Dedifferentiated amniotic fluid mesenchymal stem cell (primary cell): ENCODE measurements around the gene KRTAP10-4.
"Not testable (repeated sequence)": the region's sequence is repeated elsewhere in the genome, so short reads cannot be mapped to it uniquely, and the experiment has no call there.

ENCODE experiments used
- DNase-seq: peaks from one replicate; pipeline ENCODE4 v3.0.0-alpha.2; 2016; ENCODE audit errors: extremely low spot score

The KRTAP10-4 gene, protein sequence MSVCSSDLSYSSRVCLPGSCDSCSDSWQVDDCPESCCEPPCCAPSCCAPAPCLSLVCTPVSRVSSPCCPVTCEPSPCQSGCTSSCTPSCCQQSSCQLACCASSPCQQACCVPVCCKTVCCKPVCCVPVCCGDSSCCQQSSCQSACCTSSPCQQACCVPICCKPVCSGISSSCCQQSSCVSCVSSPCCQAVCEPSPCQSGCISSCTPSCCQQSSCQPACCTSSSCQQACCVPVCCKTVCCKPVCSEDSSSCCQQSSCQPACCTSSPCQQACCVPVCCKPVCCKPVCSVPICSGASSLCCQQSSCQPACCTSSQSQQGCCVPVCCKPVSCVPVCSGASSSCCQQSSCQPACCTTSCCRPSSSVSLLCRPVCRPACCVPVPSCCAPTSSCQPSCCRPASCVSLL

DNA sequence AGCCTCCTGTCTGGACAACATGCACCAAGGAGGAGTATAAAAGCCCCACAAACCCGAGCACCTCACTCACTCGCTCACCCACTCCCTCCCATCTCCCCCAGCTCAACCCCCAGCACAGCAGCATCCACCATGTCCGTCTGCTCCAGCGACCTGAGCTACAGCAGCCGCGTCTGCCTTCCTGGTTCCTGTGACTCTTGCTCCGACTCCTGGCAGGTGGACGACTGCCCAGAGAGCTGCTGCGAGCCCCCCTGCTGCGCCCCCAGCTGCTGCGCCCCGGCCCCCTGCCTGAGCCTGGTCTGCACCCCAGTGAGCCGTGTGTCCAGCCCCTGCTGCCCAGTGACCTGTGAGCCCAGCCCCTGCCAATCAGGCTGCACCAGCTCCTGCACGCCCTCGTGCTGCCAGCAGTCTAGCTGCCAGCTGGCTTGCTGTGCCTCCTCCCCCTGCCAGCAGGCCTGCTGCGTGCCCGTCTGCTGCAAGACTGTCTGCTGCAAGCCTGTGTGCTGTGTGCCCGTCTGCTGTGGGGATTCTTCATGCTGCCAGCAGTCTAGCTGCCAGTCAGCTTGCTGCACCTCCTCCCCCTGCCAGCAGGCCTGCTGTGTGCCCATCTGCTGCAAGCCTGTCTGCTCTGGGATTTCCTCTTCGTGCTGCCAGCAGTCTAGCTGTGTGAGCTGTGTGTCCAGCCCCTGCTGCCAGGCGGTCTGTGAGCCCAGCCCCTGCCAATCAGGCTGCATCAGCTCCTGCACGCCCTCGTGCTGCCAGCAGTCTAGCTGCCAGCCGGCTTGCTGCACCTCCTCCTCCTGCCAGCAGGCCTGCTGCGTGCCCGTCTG, at the start of gene KRTAP10-4:
Gene KRTAP10-4 (plus strand): TSS at position 100 of the 827 bp plus-strand sequence. CDS start 30 bp downstream, at position 130.
- not testable (repeated sequence) for DNase-seq

DNA sequence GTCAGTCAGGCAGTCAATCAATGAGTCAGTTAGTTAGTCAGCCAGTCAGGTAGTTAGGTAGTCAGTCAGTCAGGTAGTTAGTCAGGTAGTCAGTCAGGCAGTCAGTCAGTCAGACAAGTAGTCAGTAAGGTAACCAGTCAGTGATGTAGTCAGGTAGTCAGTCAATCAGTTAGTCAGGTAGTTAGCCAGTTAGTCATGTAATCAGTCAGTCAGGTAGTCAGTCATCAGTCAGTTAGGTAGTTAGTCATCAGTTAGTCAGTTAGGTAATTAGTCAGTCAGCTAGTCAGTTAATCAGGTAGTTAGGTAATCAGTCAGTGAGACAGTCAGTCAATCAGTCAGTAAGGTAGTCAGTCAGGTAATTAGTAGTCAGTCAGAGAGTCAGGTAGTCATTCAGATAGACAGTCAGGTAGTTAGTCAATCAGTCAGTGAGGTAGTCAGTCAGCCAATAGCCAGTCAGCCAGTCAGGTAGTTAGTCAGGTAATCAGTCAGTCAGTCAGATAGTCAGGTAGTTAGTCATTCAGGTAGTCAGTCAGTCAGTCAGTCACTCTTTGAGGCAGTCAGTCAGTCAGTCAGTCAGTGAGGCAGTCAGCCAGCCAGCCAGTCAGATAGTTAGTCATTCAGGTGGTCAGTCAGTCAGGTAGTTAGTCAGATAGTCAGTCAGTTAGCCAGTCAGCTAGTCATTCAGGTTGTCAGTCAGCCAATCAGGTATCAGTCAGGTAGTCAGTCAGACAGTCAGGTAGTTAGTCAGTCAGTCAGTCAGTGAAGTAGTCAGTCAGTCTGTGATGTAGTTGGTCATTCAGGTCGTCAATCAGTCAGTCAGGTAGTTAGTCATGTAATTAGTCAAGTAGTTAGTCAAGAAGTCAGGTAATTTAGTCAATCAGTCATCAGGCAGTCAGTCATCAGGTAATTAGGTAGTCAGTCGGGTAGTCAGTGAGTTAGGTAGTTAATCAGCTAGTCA, 48.8 kb upstream of the KRTAP10-4 start:
- DNase-seq: no peak

DNA sequence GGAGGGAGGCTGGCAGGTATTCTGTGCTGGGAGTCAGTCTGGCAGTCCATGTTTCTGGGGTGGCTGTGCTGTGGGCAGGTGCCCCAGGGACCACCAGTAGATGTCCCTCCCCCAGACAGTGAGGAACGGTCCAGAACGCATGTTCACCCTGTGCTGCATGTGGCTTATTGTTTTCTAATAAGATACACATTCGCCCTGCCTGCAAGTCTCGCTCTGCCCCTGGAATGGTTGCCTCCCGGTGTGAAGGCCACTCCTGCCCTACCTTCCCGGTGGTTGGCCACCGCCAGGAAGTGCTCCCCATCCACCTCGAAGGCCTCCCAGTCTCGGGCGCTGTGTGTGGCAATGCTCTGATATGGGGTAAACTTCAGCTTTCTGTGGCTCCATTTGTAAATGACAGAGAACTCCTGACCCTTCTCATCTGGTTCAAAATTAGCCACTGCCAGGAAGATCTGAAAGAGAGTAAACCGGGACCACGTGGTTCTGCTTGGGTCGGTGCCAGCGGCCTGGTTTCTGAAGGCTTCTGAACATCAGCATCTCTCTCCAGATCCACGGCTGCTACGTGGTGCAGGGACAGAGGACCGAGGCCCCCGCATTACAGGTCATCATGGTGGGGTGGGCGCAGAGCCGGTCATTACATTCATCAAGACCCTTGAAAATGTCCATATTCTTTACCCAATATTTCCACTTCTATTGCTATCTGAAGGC, 48.0 kb upstream of the KRTAP10-4 start:
- no peak for DNase-seq

DNA sequence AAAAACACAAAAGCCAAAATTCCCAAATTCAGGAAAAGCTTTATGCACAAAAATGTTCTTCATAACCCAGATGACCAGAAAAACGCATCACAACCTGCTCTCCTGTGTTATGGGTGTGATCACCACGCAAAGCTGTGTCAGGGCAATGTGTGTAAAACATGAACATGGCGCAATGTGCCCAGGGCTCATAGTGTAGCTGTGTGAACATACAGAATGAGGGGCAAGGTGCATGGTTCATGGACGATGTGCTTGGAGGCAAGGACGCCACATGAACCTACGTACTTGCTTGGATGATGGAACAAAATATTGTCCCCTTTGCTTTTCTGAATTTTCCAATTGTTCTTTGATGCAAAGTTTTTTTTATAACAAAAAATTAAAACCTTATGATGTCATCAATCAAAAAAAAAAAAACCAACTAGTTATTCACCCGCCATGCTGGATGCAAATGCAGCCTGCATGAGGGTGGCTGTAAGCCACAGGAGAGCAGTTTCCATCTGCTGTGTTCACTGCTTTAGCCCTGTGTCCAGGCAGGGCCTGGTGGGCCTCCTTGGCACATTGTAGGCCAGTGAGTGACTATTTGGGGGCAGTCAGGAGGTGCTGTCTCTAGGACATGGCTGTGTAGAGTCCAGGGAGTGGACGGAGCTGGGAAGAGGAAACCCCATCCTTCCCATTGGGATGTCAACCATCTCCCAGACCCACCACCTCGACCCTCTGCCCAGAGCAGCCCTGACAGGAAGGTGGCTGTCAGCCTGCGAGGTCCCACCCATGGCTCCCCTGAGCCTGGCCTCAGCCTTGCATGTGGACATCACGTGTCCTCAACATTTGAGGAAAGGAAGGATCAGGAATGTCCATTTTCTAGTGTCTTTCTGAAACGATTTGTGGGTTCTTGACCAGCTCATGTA, 47.2 kb upstream of the KRTAP10-4 start:
- no peak for DNase-seq

DNA sequence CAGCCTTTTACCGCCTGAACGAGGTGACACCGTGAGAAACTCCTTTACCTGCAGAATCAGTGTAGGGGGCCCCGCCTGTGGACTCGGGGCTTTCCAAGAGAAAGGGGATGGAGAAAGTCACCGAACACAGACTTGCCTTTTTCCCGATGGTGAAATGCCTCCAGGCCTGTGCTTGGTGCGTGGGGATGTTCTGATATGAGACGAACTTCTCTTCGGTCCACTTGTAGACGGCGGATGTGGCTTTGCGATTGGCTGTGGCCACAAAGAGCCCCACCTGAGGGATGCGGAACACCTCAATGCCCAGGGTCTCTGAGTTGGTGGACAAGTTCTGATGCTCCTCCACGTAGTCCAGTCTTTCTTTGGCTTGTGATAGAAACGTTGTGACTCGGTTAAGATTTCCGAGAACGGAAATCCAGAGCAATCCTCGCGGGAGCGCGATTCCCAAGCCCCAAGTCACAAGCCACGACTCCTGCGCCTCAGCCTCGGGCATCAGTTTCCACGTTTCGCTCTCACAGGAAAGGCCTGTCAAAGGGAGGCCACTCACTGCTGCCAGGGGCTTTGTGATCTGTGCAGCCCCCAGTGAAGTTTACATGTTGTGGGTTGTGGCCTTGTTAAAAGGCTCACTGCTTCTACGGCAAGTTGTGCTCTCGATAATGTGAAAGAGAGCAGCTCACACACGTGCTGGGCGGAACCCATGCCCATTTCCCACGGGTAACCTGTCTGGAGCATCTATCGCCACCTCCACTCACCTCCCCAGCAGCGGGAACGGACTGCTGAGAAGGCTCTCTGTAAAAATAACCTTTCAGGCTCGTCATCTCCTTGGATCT, 46.2 kb upstream of the KRTAP10-4 start:
- DNase-seq: no peak

DNA sequence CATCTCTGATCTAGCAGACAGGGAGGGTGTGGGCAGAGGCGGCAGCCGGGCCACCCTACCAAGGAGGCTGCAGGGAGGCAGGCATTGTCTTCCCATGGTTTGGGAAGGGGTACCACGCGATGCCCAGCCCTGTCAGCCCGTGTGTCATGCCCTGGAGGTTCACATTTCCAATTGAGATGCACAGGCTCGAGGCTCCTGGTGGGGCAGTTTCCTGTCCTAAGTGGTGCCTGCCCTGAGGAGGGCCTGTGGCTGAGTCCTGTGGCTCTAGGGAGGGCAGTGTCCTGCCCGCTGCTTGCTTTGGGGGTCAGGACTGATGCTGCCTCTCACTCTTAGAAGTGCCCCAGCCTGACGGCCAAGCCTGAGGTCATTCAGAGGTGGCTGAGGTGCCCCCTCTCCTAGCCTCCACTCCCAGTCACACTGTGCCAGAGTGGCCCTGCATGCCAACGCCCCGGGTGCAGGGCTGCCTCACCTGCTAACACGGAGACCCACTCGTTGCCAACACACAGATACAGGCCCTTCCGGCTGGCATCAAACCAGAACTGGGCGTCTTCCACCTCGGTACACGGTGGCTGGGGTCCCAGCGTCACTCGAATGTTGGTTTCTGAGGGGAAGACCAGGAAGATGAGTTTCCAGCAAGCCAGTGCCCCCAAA, 45.4 kb upstream of the KRTAP10-4 start:
- DNase-seq: no peak

DNA sequence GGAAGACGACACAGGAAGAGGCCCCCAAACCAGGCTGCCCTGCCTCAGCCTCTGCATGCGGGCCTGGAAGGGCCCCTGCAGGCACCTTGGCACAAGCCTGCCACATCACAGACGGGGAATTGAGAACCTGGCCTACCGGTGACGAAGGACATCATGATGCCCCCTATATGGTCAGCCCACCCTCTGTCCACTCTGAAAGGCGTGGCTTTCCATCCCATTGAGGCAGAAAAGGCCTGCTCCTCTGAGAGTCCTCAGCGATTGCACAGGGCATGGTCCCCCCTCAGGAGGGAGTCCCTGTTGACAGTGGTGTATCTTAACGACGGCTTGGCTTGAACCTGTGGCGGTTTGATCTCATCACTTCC, 44.9 kb upstream of the KRTAP10-4 start:
- DNase-seq: no peak

DNA sequence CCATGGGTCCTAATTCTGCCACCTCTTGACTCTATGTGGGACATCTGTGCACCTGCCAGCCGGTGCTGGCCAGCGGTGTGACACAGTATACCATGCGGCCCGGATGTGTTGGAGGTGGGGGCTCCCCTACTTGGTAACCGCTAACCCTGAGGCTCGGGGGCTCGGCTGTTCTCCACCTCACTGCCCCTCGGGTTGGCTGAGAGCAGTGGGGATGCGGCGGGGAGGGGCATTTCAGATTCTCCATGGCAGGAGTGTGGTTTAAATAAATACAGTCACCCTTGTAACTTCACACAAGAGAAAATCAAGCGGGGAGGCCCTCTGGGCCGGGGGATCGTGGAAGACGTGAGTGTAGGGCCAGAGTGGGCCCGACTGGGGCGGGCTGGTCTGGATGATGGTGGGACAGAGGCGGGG, 44.5 kb upstream of the KRTAP10-4 start:
- DNase-seq: no peak

DNA sequence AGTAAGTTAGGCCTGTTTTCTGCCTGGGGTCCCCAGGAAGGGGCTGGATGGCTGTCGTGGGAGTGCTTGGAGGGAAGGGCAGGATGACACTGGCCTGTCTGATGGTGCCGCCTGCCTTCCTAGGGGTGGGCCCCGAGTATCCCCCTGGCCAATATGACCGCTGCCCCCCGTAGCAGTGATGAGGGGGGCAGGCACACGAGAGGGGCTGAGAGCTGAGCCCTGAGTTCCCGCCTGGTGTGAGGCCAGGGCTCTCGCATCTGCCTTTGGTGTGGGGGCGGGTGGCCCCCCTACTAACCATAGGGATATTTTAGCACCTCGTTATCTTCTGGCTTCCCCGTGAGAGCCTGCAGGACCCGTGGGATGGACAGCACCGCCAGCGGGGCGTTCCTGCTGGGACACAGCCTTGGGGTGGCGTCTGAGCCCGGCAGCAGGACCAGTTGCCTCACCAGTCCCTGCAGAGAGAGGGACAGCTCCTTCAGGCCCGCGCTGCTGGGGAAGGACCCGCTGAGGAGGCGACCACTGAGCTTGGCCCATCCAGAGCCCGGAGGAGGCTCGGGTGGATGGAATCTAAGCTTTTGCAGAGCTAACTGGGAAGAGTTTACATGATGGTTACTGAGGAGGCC, 43.9 kb upstream of the KRTAP10-4 start:
- DNase-seq: no peak

DNA sequence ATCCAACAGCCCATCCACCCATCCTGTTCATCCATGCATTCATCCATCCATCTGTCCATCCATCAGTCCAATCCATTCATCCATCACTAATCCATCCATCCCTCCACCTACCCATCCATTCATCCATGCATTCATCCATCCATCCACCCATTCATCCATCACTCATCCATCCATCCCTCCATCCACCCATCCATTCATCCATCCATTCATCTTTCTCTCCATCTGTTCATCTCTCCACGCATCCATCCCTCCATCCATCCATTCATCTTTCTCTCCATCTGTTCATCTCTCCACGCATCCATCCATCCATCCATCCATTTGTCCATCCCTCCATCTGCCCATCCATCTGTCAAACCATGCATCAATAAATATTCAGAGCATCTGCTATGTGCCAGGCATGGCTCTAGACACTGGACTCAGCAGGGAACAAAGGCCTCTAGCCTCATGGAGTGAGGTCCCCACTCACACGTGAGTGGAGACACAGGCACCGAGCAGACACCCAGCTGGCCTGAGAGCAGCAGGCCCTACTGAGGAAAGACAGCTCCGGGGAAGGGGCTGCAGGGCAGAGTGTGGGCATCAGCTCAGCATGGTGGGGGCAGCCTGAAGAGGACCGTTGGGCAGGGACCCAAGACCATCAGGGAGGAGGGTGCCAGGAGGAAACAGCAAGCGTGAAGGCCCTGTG, 43.2 kb upstream of the KRTAP10-4 start:
- no peak for DNase-seq

DNA sequence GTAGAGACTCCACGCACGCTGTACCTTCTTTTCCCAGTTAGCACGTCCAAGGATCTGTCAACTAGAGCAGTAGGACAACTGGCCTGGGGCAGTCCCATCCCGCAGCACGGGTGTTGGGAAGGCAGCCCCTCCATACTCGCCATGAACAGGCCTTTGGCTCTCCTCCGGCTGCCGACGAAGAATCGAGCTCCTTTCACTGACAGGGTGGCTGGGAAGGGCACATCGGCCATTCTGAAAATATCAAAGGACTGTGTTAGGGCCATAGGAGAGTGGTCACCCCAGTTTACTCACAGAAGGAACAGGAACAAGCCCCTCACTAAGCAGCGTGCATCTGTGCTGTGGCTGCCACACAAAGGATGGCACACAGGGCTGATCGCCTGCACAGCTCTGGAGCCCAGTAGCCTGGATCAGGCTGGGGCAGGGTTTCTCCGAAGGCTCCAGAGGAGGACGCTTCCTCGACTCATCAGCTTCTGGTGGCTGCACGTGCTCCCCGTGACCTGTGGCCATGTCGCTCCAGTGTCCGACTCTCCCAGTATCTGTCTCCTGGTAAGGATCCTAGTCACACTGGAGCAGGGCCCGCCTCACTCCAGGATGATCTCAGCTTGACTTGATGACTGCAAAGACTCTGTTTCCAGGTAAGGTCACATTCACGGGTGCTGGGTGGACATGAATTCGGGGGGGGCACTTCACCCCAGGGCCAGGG, 42.5 kb upstream of the KRTAP10-4 start:
- DNase-seq: no peak

DNA sequence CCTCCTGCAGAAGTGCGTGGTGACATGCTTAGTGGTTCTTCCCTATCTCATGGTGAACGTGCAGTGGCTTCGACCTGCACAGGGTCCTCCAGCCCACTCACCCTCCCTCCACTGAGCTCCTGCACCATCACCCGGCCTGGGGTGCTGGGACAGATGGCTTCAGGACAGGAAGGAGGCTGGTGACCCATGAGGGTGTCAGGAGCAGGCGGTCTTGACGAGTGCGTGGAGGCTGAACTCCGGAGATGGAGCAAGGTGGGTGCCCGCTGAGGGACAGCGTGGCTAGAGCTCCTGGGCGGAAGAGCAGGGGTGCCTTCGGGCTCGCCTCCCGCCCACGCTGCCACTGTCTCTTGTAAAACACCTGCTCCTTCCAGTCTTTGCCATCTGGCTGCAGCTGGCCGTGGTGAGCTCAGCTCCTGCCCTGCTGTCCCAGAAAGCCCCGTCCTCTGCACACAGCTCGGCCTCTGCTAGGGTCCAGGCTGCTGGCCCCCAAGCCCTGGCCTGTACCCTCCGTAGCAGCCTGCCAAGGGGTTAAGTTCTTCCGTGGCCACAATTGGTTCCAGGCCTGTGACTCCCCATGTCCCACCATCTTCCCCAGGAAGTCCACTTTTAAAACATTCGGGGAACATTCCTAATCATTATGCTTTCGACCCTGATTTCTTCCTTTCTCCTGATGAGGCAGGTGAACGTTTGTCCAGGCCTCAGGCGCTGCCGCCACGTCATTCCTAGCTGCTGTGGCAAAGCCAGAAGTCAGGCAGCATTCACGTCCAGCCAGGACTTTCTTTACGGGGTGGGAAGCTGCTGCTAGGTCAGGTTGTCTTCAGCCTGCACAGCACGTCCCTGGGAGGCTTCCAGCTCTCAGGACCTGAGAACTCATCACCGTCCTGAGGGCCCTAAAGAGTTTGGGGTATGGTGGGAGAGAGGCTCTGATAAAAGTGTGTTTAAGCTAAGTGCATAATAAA, 41.6 kb upstream of the KRTAP10-4 start:
- DNase-seq: no peak

DNA sequence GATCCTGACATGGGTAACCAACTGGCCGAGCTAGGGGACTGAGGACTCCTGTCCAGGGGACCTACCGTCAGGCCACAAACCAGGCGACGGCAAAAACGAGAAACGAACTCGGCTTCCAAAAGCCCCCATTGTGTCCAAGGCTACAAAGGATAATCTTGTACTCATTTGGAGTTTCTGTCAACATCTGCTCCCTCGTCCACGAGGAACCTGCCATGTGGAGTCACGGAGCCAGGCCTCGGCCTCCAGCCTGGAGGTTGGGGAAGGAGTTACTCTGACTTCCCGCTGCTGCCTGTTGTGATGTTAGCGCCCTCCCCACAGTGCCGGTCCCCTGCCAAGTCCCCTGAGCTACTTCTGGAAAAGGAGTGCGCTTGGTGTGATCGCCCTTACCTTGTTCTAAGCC, 40.8 kb upstream of the KRTAP10-4 start:
- no peak for DNase-seq

DNA sequence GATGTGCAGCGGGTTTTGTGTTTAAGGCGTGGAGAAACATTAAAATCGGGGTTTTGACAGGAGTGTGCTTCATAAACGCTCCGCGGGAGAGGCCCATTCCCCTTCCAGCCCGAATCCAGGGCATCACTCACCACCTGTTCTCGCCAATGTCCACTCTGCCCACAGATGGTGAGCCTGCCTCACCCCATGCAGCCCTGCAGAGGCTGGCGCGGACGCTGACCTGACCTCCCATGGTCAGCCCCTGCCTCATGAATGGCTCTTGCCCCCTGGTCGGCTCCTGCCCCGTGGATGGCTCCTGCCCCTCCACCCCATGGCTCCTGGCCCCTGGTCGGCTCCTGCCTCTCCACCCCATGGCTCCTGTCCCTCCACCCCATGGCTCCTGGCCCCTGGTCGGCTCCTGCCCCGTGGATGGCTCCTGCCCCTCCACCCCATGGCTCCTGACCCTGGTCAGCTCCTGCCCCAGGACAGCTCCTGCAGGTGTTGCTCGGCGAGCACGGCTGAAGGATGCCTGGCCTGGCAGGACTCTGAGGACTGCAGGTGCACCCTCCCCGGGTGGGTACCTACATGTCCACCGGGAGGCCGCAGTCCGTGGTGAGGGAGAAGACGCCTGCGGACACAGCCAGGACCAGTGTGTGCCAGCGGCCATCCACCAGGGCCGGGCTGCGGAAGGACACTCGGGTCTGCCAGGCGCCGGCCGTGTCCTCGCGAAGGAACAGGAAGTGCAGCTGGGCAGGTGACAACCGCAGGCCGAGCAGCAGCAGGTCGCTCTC, 40.2 kb upstream of the KRTAP10-4 start:
- DNase-seq: no peak
